Astrocyte (in vitro differentiated cells and primary cell): ENCODE data around the gene ARL8B. TPM values are rescaled to one million over a fixed set of nuclear protein-coding genes. Genes with fewer than 3 reads are reported as not detected.
A peak's percentile ranks its signal among the peaks of the same experiment; 100 is the strongest.

Experiments
- DNase-seq: peaks from one replicate; pipeline ENCODE4 v3.0.0-alpha.2; 2010; ENCODE audit warnings: low read depth
- FAIRE-seq: peaks from 2 replicates; lab custom pipeline; 2011; peaks lifted over from hg19 to GRCh38; lab: Jason Lieb, UNC
- H2AFZ ChIP-seq: 2 replicates; pipeline ENCODE4 v1.6.0; 2012; ENCODE audit warnings: low read depth, low read length, inconsistent platforms
- H3K27ac ChIP-seq: 2 replicates; pipeline ENCODE4 v1.5.1; 2011; ENCODE audit warnings: low read depth, low read length, inconsistent platforms
- H3K27me3 ChIP-seq: 2 replicates; pipeline ENCODE4 v1.6.0; 2011; ENCODE audit warnings: low read length, inconsistent platforms; ENCODE audit not compliant: insufficient read depth
- H3K36me3 ChIP-seq: 2 replicates; pipeline ENCODE4 v1.5.1; 2011; ENCODE audit warnings: low read length, inconsistent platforms; ENCODE audit not compliant: insufficient read depth
- H3K4me1 ChIP-seq: 2 replicates; pipeline ENCODE4 v1.5.1; 2011; ENCODE audit warnings: low read length, inconsistent platforms; ENCODE audit not compliant: insufficient read depth
- H3K4me2 ChIP-seq: 2 replicates; pipeline ENCODE4 v1.6.0; 2012; ENCODE audit warnings: low read length, inconsistent platforms
- H3K4me3 ChIP-seq: 2 replicates; pipeline ENCODE4 v1.5.1; 2011; ENCODE audit warnings: low read depth, mild to moderate bottlenecking, low read length, inconsistent platforms; ENCODE audit not compliant: insufficient read depth
- H3K79me2 ChIP-seq: 2 replicates; pipeline ENCODE4 v1.6.0; 2012; ENCODE audit warnings: mild to moderate bottlenecking, low read length, inconsistent platforms; ENCODE audit not compliant: insufficient read depth
- H3K9ac ChIP-seq: 2 replicates; pipeline ENCODE4 v1.6.0; 2012; ENCODE audit warnings: mild to moderate bottlenecking, low read length, inconsistent platforms
- H3K9me3 ChIP-seq: 2 replicates; pipeline ENCODE4 v1.5.1; 2012; ENCODE audit warnings: low read depth, mild to moderate bottlenecking, low read length, inconsistent platforms; ENCODE audit not compliant: insufficient read depth
- H4K20me1 ChIP-seq: 2 replicates; pipeline ENCODE4 v1.6.0; 2012; ENCODE audit warnings: low read length, inconsistent platforms; ENCODE audit not compliant: insufficient read depth
- H3K27ac Mint-ChIP-seq: one replicate; pipeline ENCODE4 v1.8.0; 2021; ENCODE audit warnings: mild to moderate bottlenecking, mixed read lengths; ENCODE audit not compliant: unreplicated experiment
- H3K27me3 Mint-ChIP-seq: one replicate; pipeline ENCODE4 v1.8.0; 2021; ENCODE audit warnings: low read depth, mixed read lengths; ENCODE audit not compliant: unreplicated experiment
- H3K36me3 Mint-ChIP-seq: one replicate; pipeline ENCODE4 v1.8.0; 2021; ENCODE audit warnings: low read depth, mixed read lengths; ENCODE audit not compliant: unreplicated experiment
- H3K4me1 Mint-ChIP-seq: one replicate; pipeline ENCODE4 v1.8.0; 2021; ENCODE audit warnings: low read depth, mixed read lengths; ENCODE audit not compliant: unreplicated experiment
- H3K4me3 Mint-ChIP-seq: one replicate; pipeline ENCODE4 v1.8.0; 2021; ENCODE audit warnings: mild to moderate bottlenecking, moderate library complexity, mixed read lengths; ENCODE audit not compliant: unreplicated experiment
- H3K9me3 Mint-ChIP-seq: one replicate; pipeline ENCODE4 v1.8.0; 2021; ENCODE audit warnings: mild to moderate bottlenecking, mixed read lengths; ENCODE audit not compliant: unreplicated experiment
- CTCF ChIP-seq: IDR thresholded peaks from 2 replicates; pipeline ENCODE4 v1.5.1; 2011; ENCODE audit warnings: low read depth, mild to moderate bottlenecking, inconsistent platforms, low read length, moderate library complexity; ENCODE audit not compliant: insufficient read depth
- EZH2 ChIP-seq: IDR thresholded peaks from 2 replicates; pipeline ENCODE4 v1.6.1; 2012; ENCODE audit warnings: mild to moderate bottlenecking, low read length, inconsistent platforms; ENCODE audit not compliant: insufficient read depth
- total RNA-seq: library from RNA; stranded (reverse); gene quantifications from 2 replicates; pipeline ENCODE4 v1.2.1, GENCODE V29; 2021

Gene ARL8B
- total RNA-seq, 1 donor from 2014 or later = 64.1 TPM

GRCh38 chr3:5185093-5185673, 63.1 kb downstream of the ARL8B start:
- H3K27me3 ChIP-seq = no peaks in the 10 kb centered on the region
- peaks cover 16% of the 10 kb centered on the region for H3K36me3 ChIP-seq
- H3K9me3 ChIP-seq = no peaks in the 10 kb centered on the region
- H3K9ac ChIP-seq = no peak overlapping the region
- no peak overlapping the region for H3K27ac Mint-ChIP-seq
- H3K79me2 ChIP-seq = peaks cover 26% of the 10 kb centered on the region
- H3K4me3 ChIP-seq = no peak overlapping the region
- peaks cover 5% of the 10 kb centered on the region for H3K4me1 Mint-ChIP-seq
- no peaks in the 10 kb centered on the region for H3K27me3 Mint-ChIP-seq
- peaks cover 18% of the 10 kb centered on the region for H3K4me1 ChIP-seq
- peaks cover 9% of the 10 kb centered on the region for H3K36me3 Mint-ChIP-seq
- no peak overlapping the region for H3K27ac ChIP-seq
- H3K9me3 Mint-ChIP-seq = peaks cover 2% of the 10 kb centered on the region
- DNase-seq (no peak), FAIRE-seq (no peak)
- TF ChIP-seq EZH2 (no peak), CTCF (no peak)
- H2AFZ ChIP-seq = no peak overlapping the region
- no peak overlapping the region for H3K4me3 Mint-ChIP-seq
- no peak overlapping the region for H3K4me2 ChIP-seq
- peaks cover 9% of the 10 kb centered on the region for H4K20me1 ChIP-seq

- Mint-ChIP-seq H3K4me1 (peaks cover 9% of the 10 kb centered on the region), H3K4me3 (peak overlapping the region; percentile 92), H3K36me3 (peaks cover 8% of the 10 kb centered on the region), H3K27ac (peak overlapping the region; percentile 26), H3K9me3 (peaks cover 2% of the 10 kb centered on the region), H3K27me3 (no peaks in the 10 kb centered on the region)
- Histone ChIP-seq H3K4me2 (peak overlapping the region; percentile 90), H3K9ac (peak overlapping the region; percentile 87), H3K36me3 (peaks cover 7% of the 10 kb centered on the region), H3K79me2 (peaks cover 37% of the 10 kb centered on the region), H3K4me3 (peak overlapping the region; percentile 33), H4K20me1 (peaks cover 13% of the 10 kb centered on the region), H3K9me3 (no peaks in the 10 kb centered on the region), H3K27me3 (no peaks in the 10 kb centered on the region), H3K4me1 (peaks cover 23% of the 10 kb centered on the region), H3K27ac (peak overlapping the region; percentile 72), H2AFZ (no peak overlapping the region)
- TF ChIP-seq CTCF (no peak), EZH2 (no peak)
- DNase-seq (no peak), FAIRE-seq (no peak)
Measured at GRCh38 chr3:5186089-5186857, 64.2 kb downstream of the ARL8B start.

GRCh38 chr3:5186858-5187155, 64.7 kb downstream of the ARL8B start:
- Mint-ChIP-seq H3K9me3 (peaks cover 2% of the 10 kb centered on the region), H3K36me3 (peaks cover 8% of the 10 kb centered on the region), H3K27me3 (no peaks in the 10 kb centered on the region), H3K4me3 (peak overlapping the region; percentile 92), H3K4me1 (peaks cover 9% of the 10 kb centered on the region), H3K27ac (peak overlapping the region; percentile 97)
- Histone ChIP-seq H3K79me2 (peaks cover 42% of the 10 kb centered on the region), H3K36me3 (peaks cover 1% of the 10 kb centered on the region), H3K27me3 (no peaks in the 10 kb centered on the region), H3K9ac (peak overlapping the region; percentile 87), H3K4me2 (peak overlapping the region; percentile 90), H3K9me3 (no peaks in the 10 kb centered on the region), H4K20me1 (peaks cover 14% of the 10 kb centered on the region), H2AFZ (peak overlapping the region; percentile 75), H3K4me3 (peak overlapping the region; percentile 69), H3K27ac (peak overlapping the region; percentile 72), H3K4me1 (peaks cover 23% of the 10 kb centered on the region)
- peak; percentile 41 for DNase-seq
- FAIRE-seq = no peak
- TF ChIP-seq EZH2 = no peak
- no peak for TF ChIP-seq CTCF
